ENCODE measurements around the gene WDR49.

WDR49 gene

GRCh38 chr3:167606836-167607235 lies 46.9 kb downstream of the WDR49 start:
- TF ChIP-seq CTCF (IDR thresholded peaks at IDR 0.05; ENCODE audit: control insufficient read depth, insufficient read depth, low read depth, low read length, missing control alignments), result no peak
- no peak overlapping the region for H3K4me3 ChIP-seq (ENCODE audit: control insufficient read depth, low read depth, low read length)

DNA sequence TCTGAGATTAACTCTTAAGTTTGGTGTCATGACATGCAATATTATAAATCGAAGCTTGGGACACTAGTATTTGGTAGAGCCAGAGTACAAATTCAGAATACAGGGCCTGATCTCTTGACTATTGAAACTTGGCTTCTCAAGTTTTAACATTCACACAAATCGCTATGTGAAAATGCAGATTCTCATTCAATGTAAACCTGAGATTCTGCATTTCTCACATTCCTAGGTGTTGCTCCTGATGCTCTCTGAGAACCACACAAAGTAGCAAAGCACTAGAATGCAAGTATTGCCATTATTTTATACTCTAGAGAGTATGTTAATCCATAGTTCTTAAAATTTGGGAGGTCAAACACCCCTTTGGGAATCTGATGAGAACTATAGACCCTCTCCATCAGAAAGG lies 47.9 kb downstream of the WDR49 start:
- H3K4me3 ChIP-seq (ENCODE audit: control insufficient read depth, low read depth, low read length), result no peak overlapping the region
- DNase-seq (ENCODE audit: low read depth), result no peak
- no peak for TF ChIP-seq CTCF (IDR thresholded peaks at IDR 0.05; ENCODE audit: control insufficient read depth, insufficient read depth, low read depth, low read length, missing control alignments)

More at GRCh38 chr3:167606836-167607235, 46.9 kb downstream of the WDR49 start:
- no peak for DNase-seq (ENCODE audit: low read depth)

DNA sequence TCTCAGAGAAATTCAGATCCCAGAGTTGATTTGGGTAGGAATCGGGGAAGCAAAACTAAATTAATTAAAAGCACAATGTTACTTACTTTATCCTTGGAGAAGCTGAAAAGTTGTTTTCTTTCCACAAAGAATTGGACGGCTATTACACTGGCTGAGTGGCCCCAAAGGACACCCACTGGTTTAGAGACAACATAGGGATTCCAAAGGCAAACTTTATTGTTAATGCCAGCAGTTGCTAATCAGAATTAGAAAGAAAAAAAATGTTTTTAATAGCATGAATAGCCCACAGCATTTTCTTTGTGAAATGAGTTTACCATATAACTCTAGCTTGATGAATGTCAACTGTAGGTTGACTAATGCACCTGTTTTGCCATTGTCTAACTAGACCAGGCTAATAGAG lies 51.7 kb downstream of the WDR49 start:
- TF ChIP-seq CTCF (IDR thresholded peaks at IDR 0.05; ENCODE audit: control insufficient read depth, insufficient read depth, low read depth, low read length, missing control alignments), result no peak
- no peak overlapping the region for H3K4me3 ChIP-seq (ENCODE audit: control insufficient read depth, low read depth, low read length)
- no peak for DNase-seq (ENCODE audit: low read depth)

DNA sequence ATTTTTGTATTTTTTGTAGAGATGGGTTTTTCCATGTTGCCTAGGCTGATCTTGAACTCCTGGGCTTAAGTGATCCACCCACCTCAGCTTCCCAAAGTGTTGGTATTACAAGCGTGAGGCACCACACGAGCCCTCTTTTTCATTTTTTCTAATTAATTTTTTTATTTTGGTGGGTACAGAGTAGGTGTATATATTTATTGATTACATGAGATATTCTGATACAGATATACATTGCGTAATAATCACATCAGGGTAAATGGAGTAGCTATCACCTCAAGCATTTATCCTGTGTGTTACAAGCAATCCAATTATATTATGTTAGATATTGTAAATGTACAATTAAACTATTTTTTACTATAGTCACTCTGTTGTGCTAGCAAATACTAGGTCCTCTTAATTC lies 66.1 kb downstream of the WDR49 start:
- no peak overlapping the region for H3K4me3 ChIP-seq (ENCODE audit: control insufficient read depth, low read depth, low read length)
- TF ChIP-seq CTCF (IDR thresholded peaks at IDR 0.05; ENCODE audit: control insufficient read depth, insufficient read depth, low read depth, low read length, missing control alignments), result no peak
- no peak for DNase-seq (ENCODE audit: low read depth)

- TF ChIP-seq CTCF (IDR thresholded peaks at IDR 0.05; ENCODE audit: control insufficient read depth, insufficient read depth, low read depth, low read length, missing control alignments), result no peak
- DNase-seq (ENCODE audit: low read depth), result no peak
- H3K4me3 ChIP-seq (ENCODE audit: control insufficient read depth, low read depth, low read length), result no peak overlapping the region
These were observed 78.6 kb downstream of the WDR49 start for GRCh38 chr3:167575000-167575600.

GRCh38 chr3:167572991-167573390 lies 80.8 kb downstream of the WDR49 start:
- no peak for TF ChIP-seq CTCF (IDR thresholded peaks at IDR 0.05; ENCODE audit: control insufficient read depth, insufficient read depth, low read depth, low read length, missing control alignments)
- H3K4me3 ChIP-seq (ENCODE audit: control insufficient read depth, low read depth, low read length), result no peak overlapping the region
- DNase-seq (ENCODE audit: low read depth), result no peak

- no peak overlapping the region for H3K4me3 ChIP-seq (ENCODE audit: control insufficient read depth, low read depth, low read length)
- TF ChIP-seq CTCF (IDR thresholded peaks at IDR 0.05; ENCODE audit: control insufficient read depth, insufficient read depth, low read depth, low read length, missing control alignments), result no peak
- DNase-seq (ENCODE audit: low read depth), result no peak
These were observed 85.1 kb downstream of the WDR49 start for GRCh38 chr3:167568634-167569033.

Data from AG09309 (cell line).